ENCODE results near the gene DVL1.

Gene DVL1

GRCh38 chr1:1299686-1300351 is 49.4 kb downstream of the DVL1 start:
- DNase-seq (ENCODE audit: low read depth in 1 of 2, low spot score in 1 of 2) = no peak

- no peak for DNase-seq (ENCODE audit: low read depth in 1 of 2, low spot score in 1 of 2)
Measured at GRCh38 chr1:1298861-1299685, 50.1 kb downstream of the DVL1 start.

- no peak for DNase-seq (ENCODE audit: low read depth in 1 of 2, low spot score in 1 of 2)
Measured at GRCh38 chr1:1297802-1298424, 51.3 kb downstream of the DVL1 start.

GRCh38 chr1:1296070-1297061 is 52.9 kb downstream of the DVL1 start:
- DNase-seq (ENCODE audit: low read depth in 1 of 2, low spot score in 1 of 2) = no peak

- no peak for DNase-seq (ENCODE audit: low read depth in 1 of 2, low spot score in 1 of 2)
Measured at GRCh38 chr1:1295154-1295923, 53.9 kb downstream of the DVL1 start.

- no peak for DNase-seq (ENCODE audit: low read depth in 1 of 2, low spot score in 1 of 2)
Measured at GRCh38 chr1:1294250-1294890, 54.8 kb downstream of the DVL1 start.

- no peak for DNase-seq (ENCODE audit: low read depth in 1 of 2, low spot score in 1 of 2)
Measured at GRCh38 chr1:1293263-1294249, 55.7 kb downstream of the DVL1 start.

- no peak for DNase-seq (ENCODE audit: low read depth in 1 of 2, low spot score in 1 of 2)
Measured at GRCh38 chr1:1292851-1293250, 56.4 kb downstream of the DVL1 start.

GRCh38 chr1:1292442-1292779 is 56.8 kb downstream of the DVL1 start:
- no peak for DNase-seq (ENCODE audit: low read depth in 1 of 2, low spot score in 1 of 2)

GRCh38 chr1:1291548-1292441 is 57.4 kb downstream of the DVL1 start:
- peak; percentile 34 to 45 for DNase-seq (ENCODE audit: low read depth in 1 of 2, low spot score in 1 of 2)

GRCh38 chr1:1291023-1291528 is 58.1 kb downstream of the DVL1 start:
- no peak for DNase-seq (ENCODE audit: low read depth in 1 of 2, low spot score in 1 of 2)

GRCh38 chr1:1290238-1290731 is 58.9 kb downstream of the DVL1 start:
- DNase-seq (ENCODE audit: low read depth in 1 of 2, low spot score in 1 of 2) = peak in 1 of 2 donors; percentile 34

GRCh38 chr1:1287288-1288110 is 61.7 kb downstream of the DVL1 start:
- DNase-seq (ENCODE audit: low read depth in 1 of 2, low spot score in 1 of 2) = no peak

GRCh38 chr1:1286313-1287261 is 62.6 kb downstream of the DVL1 start:
- no peak for DNase-seq (ENCODE audit: low read depth in 1 of 2, low spot score in 1 of 2)

- DNase-seq (ENCODE audit: low read depth in 1 of 2, low spot score in 1 of 2) = no peak
Measured at GRCh38 chr1:1285611-1286311, 63.5 kb downstream of the DVL1 start.

Data from activated T-helper 1 cell treated with anti-CD3 and anti-CD28 coated beads, Interleukin-2, amount 50 U/mL, for 16 hours (primary cell).